PC-9 (cell line): ENCODE measurements around the gene DFFB.

Experiments
- EZH2 ChIP-seq: fragments of 200-600 bp; sonication (generic); IDR thresholded peaks from 2 replicates; pipeline ENCODE4 v1.8.0; 2017; ENCODE audit warnings: antibody characterized with exemption, low read depth
- TF ChIP-seq, protein P1 (sequence below): fragments of 200-600 bp; sonication (generic); conservative IDR thresholded peaks from 2 replicates; pipeline ENCODE4 v1.6.1; 2017; ENCODE audit warnings: mixed run types, antibody characterized with exemption, mild to moderate bottlenecking, moderate library complexity

DNA sequence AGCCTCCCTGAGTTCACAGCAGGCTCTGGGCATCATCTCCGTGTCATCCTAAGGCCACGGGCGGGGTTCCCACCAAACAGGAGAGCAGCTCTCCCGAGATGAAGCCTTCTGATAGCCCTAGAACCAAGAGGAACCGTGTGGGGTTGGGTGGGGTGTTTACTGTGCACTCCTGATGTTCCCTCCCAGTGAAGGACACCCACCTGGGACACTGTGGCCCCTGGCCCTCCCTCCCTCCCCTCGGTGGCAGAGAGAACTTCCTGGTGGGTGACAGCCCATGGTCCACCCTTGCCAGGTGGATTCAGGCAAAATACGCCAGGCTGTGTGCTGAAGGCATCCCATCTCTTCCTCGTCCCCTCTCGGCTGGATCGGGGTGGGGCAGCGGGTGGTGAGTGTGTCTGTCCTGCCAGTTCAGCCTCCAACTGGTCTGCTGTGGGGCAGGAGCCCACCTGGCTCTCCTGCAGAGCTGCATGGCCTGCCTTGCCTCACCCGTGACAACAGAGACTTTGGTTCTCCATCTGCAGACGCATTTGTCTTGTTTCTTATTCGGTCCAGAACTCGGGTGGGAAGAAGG lies 58.4 kb downstream of the DFFB start:
- TF ChIP-seq, protein P1, sequence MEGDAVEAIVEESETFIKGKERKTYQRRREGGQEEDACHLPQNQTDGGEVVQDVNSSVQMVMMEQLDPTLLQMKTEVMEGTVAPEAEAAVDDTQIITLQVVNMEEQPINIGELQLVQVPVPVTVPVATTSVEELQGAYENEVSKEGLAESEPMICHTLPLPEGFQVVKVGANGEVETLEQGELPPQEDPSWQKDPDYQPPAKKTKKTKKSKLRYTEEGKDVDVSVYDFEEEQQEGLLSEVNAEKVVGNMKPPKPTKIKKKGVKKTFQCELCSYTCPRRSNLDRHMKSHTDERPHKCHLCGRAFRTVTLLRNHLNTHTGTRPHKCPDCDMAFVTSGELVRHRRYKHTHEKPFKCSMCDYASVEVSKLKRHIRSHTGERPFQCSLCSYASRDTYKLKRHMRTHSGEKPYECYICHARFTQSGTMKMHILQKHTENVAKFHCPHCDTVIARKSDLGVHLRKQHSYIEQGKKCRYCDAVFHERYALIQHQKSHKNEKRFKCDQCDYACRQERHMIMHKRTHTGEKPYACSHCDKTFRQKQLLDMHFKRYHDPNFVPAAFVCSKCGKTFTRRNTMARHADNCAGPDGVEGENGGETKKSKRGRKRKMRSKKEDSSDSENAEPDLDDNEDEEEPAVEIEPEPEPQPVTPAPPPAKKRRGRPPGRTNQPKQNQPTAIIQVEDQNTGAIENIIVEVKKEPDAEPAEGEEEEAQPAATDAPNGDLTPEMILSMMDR = no peak
- TF ChIP-seq EZH2 = no peak
